GM23338 (cell line): Measurements from ENCODE around the gene FYB2. TPM values are rescaled to one million over a fixed set of nuclear protein-coding genes. Genes with fewer than 3 reads are reported as not detected.

Source experiments
- ATAC-seq: fragments of 200-7000 bp; cut with Tn5 transposase; 3 replicates; pipeline ENCODE4 v1.9.1; 2020
- DNase-seq: peaks from one replicate; pipeline ENCODE4 v3.0.0-alpha.2; 2015; ENCODE audit warnings: low spot score
- H2AFZ ChIP-seq: fragments of 200-600 bp; sonication (generic); 2 replicates; pipeline ENCODE4 v1.8.0; 2016; ENCODE audit warnings: antibody characterized with exemption, mild to moderate bottlenecking, moderate library complexity
- H3F3A ChIP-seq: fragments of 200-600 bp; sonication (generic); replicated peaks from 2 replicates; pipeline ENCODE4 v1.8.0; 2017; ENCODE audit warnings: antibody characterized with exemption, mixed run types, low read depth
- H3K27ac ChIP-seq: fragments of 200-600 bp; sonication (generic); 2 replicates; pipeline ENCODE4 v1.6.1; 2016; ENCODE audit warnings: low read depth
- H3K27me3 ChIP-seq: fragments of 200-600 bp; sonication (generic); 2 replicates; pipeline ENCODE4 v1.8.0; 2016; ENCODE audit warnings: mild to moderate bottlenecking, mixed run types, moderate library complexity; ENCODE audit not compliant: insufficient read depth
- H3K36me3 ChIP-seq: fragments of 200-600 bp; sonication (generic); 2 replicates; pipeline ENCODE4 v1.8.0; 2016; ENCODE audit warnings: mild to moderate bottlenecking; ENCODE audit not compliant: insufficient read depth
- H3K4me1 ChIP-seq: fragments of 200-600 bp; sonication (generic); 2 replicates; pipeline ENCODE4 v1.8.0; 2016; ENCODE audit warnings: mild to moderate bottlenecking, moderate library complexity; ENCODE audit not compliant: insufficient read depth
- H3K4me2 ChIP-seq: fragments of 200-600 bp; sonication (generic); 2 replicates; pipeline ENCODE4 v1.7.1; 2017; ENCODE audit warnings: mixed run types
- H3K4me3 ChIP-seq: fragments of 200-600 bp; sonication (generic); 2 replicates; pipeline ENCODE4 v1.6.1; 2016; ENCODE audit warnings: mixed run types
- H3K79me2 ChIP-seq: fragments of 200-600 bp; sonication (generic); replicated peaks from 2 replicates; pipeline ENCODE4 v1.8.0; 2017; ENCODE audit warnings: mild to moderate bottlenecking; ENCODE audit not compliant: insufficient read depth
- H3K9me2 ChIP-seq: fragments of 200-600 bp; sonication (generic); 2 replicates; pipeline ENCODE4 v1.8.0; 2017; ENCODE audit not compliant: insufficient read depth
- H4K20me1 ChIP-seq: fragments of 200-600 bp; sonication (generic); replicated peaks from 2 replicates; pipeline ENCODE4 v1.8.0; 2017; ENCODE audit warnings: mild to moderate bottlenecking; ENCODE audit not compliant: insufficient read depth
- H3K27ac Mint-ChIP-seq: 2 replicates; pipeline ENCODE4 v1.8.0; 2020; ENCODE audit warnings: inconsistent platforms, mild to moderate bottlenecking, moderate library complexity, mixed read lengths
- H3K27me3 Mint-ChIP-seq: 3 replicates; pipeline ENCODE4 v1.8.0; 2022; ENCODE audit warnings: low read depth, mild to moderate bottlenecking, moderate library complexity, mixed read lengths, inconsistent platforms; ENCODE audit not compliant: insufficient read depth, poor library complexity
- H3K36me3 Mint-ChIP-seq: 3 replicates; pipeline ENCODE4 v1.8.0; 2021; ENCODE audit warnings: low read depth, mild to moderate bottlenecking, inconsistent platforms, moderate library complexity, mixed read lengths
- H3K4me1 Mint-ChIP-seq: 3 replicates; pipeline ENCODE4 v1.8.0; 2020; ENCODE audit warnings: mild to moderate bottlenecking, inconsistent platforms, mixed read lengths
- H3K4me3 Mint-ChIP-seq: 3 replicates; pipeline ENCODE4 v1.8.0; 2021; ENCODE audit warnings: moderate library complexity, mild to moderate bottlenecking, inconsistent platforms, mixed read lengths
- H3K9me3 Mint-ChIP-seq: 3 replicates; pipeline ENCODE4 v1.8.0; 2020; ENCODE audit warnings: moderate library complexity, mild to moderate bottlenecking, inconsistent platforms, mixed read lengths
- CREB1 ChIP-seq: fragments of 250-450 bp; sonication (Bioruptor Pico); IDR thresholded peaks from 2 replicates; pipeline ENCODE4 v1.5.0; 2020; ENCODE audit warnings: low read depth, mild to moderate bottlenecking, moderate library complexity
- EZH2phosphoT487 ChIP-seq: fragments of 200-600 bp; sonication (generic); IDR thresholded peaks from one replicate; pipeline ENCODE4 v1.8.1; 2018; ENCODE audit warnings: antibody characterized with exemption; ENCODE audit not compliant: unreplicated experiment
- NANOG ChIP-seq: IDR thresholded peaks from 2 replicates; pipeline ENCODE4 v1.6.1; 2016; ENCODE audit warnings: antibody characterized with exemption, borderline replicate concordance
- POLR2AphosphoS5 ChIP-seq: IDR thresholded peaks from 2 replicates; pipeline ENCODE4 v1.6.1; 2016; ENCODE audit warnings: antibody characterized with exemption, low read depth
- ZNF331 ChIP-seq: fragments of 250-450 bp; sonication (Bioruptor Pico); IDR thresholded peaks from 2 replicates; pipeline ENCODE4 v1.5.0; 2020; ENCODE audit warnings: low read depth, mild to moderate bottlenecking, moderate library complexity
- polyA plus RNA-seq: library from polyadenylated mRNA; unstranded; fragments of >200 nt; fragmentation: Nextera tagmentation; extraction: Ambion mirVana; gene quantifications from 2 replicates; pipeline ENCODE4 v1.2.1, GENCODE V29; 2016
- total RNA-seq: library from RNA; depleted of rRNA; stranded (reverse); fragments of >200 nt; shearing (Covaris generic); gene quantifications from 2 replicates; pipeline ENCODE4 v1.2.3, GENCODE V29; 2014
- TF ChIP-seq, protein P1 (sequence below), 2 experiments: fragments of 200-600 bp in 1 of 2; sonication (generic) in 1 of 2; conservative IDR thresholded peaks; 2 replicates each; pipeline versions ENCODE4 v1.5.1 to v1.6.1; 2016 to 2017; ENCODE audit warnings: antibody characterized with exemption in 2 of 2, low read depth in 2 of 2, mild to moderate bottlenecking in 2 of 2, moderate library complexity in 1 of 2
- TF ChIP-seq, protein P2 (sequence below): IDR thresholded peaks from 2 replicates; pipeline ENCODE4 v1.6.1; 2016; ENCODE audit warnings: antibody characterized with exemption

Gene FYB2
- total and polyA plus RNA-seq, 2 experiments from 2014 or later, result 0.39 TPM; not detected in 1

DNA sequence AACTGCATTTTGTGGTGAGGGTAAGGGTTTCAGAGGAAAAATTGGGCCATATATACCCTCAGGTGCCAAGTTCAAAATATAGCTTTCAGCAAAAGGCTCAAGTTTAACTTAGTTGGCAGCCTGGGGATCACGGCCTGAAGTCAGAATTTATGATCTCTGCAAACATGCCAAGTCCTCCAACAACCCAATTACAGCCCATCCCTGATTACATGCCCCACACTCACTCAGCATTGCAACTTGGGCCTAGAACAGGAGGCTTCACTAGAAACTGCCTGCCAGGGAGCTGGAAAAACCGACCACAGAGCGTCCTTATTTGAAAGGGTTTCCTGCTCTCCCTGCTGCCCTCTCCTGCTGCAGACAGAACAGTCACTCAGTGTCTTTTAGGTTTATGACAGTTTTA, 12.4 kb downstream of the FYB2 start:
- TF ChIP-seq NANOG, result no peak
- TF ChIP-seq, protein P1, sequence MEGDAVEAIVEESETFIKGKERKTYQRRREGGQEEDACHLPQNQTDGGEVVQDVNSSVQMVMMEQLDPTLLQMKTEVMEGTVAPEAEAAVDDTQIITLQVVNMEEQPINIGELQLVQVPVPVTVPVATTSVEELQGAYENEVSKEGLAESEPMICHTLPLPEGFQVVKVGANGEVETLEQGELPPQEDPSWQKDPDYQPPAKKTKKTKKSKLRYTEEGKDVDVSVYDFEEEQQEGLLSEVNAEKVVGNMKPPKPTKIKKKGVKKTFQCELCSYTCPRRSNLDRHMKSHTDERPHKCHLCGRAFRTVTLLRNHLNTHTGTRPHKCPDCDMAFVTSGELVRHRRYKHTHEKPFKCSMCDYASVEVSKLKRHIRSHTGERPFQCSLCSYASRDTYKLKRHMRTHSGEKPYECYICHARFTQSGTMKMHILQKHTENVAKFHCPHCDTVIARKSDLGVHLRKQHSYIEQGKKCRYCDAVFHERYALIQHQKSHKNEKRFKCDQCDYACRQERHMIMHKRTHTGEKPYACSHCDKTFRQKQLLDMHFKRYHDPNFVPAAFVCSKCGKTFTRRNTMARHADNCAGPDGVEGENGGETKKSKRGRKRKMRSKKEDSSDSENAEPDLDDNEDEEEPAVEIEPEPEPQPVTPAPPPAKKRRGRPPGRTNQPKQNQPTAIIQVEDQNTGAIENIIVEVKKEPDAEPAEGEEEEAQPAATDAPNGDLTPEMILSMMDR (conservative IDR thresholded peaks at IDR 0.05; ENCODE audit: low read depth in 2 of 2), result 0 out of 4 replicates have a peak, but pooled peaks of 1 of the 2 experiments have one; percentile 15
- TF ChIP-seq POLR2AphosphoS5, result no peak
- no peak for TF ChIP-seq CREB1 (CRISPR knock-in tag)
- no peak for TF ChIP-seq ZNF331 (CRISPR knock-in tag)
- TF ChIP-seq, protein P2, sequence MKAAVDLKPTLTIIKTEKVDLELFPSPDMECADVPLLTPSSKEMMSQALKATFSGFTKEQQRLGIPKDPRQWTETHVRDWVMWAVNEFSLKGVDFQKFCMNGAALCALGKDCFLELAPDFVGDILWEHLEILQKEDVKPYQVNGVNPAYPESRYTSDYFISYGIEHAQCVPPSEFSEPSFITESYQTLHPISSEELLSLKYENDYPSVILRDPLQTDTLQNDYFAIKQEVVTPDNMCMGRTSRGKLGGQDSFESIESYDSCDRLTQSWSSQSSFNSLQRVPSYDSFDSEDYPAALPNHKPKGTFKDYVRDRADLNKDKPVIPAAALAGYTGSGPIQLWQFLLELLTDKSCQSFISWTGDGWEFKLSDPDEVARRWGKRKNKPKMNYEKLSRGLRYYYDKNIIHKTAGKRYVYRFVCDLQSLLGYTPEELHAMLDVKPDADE, result no peak
- H3K9me3 Mint-ChIP-seq, result no peaks in the 10 kb centered on the region
- no peak overlapping the region for H3K27ac Mint-ChIP-seq
- Histone ChIP-seq H3K4me3 (no peak overlapping the region), H4K20me1 (no peaks in the 10 kb centered on the region; the same call in 1 of the 2 replicates), H2AFZ (no peak overlapping the region), H3K27ac (no peak overlapping the region), H3K27me3 (no peaks in the 10 kb centered on the region), H3K36me3 (no peaks in the 10 kb centered on the region), H3F3A (no peaks in the 10 kb centered on the region), H3K9me2 (no peaks in the 10 kb centered on the region), H3K79me2 (no peaks in the 10 kb centered on the region), H3K4me1 (no peaks in the 10 kb centered on the region), H3K4me2 (no peak overlapping the region)
- no peaks in the 10 kb centered on the region for H3K36me3 Mint-ChIP-seq
- H3K4me1 Mint-ChIP-seq, result 0 out of 3 replicates have a peak, but pooled peaks cover 2% of the 10 kb centered on the region
- no peak overlapping the region for H3K4me3 Mint-ChIP-seq
- no peaks in the 10 kb centered on the region for H3K27me3 Mint-ChIP-seq
- peak; percentile 30 for DNase-seq
- ATAC-seq, result peak; percentile 56

DNA sequence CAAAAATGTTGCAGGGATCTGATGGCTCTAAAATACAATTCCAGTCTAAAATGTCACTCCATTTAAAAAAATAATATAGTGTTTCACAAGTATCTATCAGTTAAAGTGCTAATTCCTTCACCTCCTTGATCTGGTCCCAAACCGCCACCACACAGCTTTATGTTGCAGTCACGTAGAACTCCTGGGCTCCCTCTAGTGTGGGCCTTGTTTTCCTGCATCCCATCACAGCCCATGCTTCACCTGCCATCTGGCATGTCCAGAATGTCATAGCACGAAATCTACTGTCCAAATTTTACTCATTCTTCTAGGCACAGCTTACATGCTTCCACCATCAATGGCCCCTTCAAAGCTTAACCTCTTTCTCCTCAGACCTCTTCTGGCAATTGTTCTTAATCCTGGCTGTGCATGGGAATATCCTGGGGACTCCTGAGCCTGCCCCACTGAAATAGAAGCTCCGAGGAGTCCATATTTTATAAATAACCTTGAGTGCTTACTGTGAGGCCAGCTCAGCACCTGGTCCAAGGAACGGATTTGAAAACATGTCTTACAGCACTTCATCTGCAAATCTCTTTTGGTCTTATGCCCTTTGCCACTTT, 15.5 kb downstream of the FYB2 start:
- H3K27ac ChIP-seq, result no peak overlapping the region
- no peaks in the 10 kb centered on the region for H3K9me2 ChIP-seq
- no peak overlapping the region for H2AFZ ChIP-seq
- no peaks in the 10 kb centered on the region for H3K4me1 Mint-ChIP-seq
- TF ChIP-seq, protein P1 (conservative IDR thresholded peaks at IDR 0.05; ENCODE audit: low read depth in 2 of 2), result peak; percentile 69 to 95
- TF ChIP-seq EZH2phosphoT487 (no peak), CREB1 (CRISPR knock-in tag) (0 out of 2 replicates have a peak, but pooled peaks have one; percentile 23)
- no peak overlapping the region for H3K4me2 ChIP-seq
- ATAC-seq (peak; percentile 99), DNase-seq (peak; percentile 85)
- no peaks in the 10 kb centered on the region for H3K4me1 ChIP-seq
- H3K27me3 ChIP-seq, result no peaks in the 10 kb centered on the region
- no peak overlapping the region for H3K4me3 Mint-ChIP-seq
- H3K4me3 ChIP-seq, result no peak overlapping the region
- H3K36me3 Mint-ChIP-seq, result no peaks in the 10 kb centered on the region
- no peaks in the 10 kb centered on the region for H3K36me3 ChIP-seq
- H4K20me1 ChIP-seq, result no peaks in the 10 kb centered on the region; the same call in 1 of the 2 replicates
- no peaks in the 10 kb centered on the region for H3K79me2 ChIP-seq
- H3K27ac Mint-ChIP-seq, result no peak overlapping the region
- no peaks in the 10 kb centered on the region for H3F3A ChIP-seq
- H3K27me3 Mint-ChIP-seq, result no peaks in the 10 kb centered on the region
- no peaks in the 10 kb centered on the region for H3K9me3 Mint-ChIP-seq
